ENCODE measurements around the gene CXCR6.

DNA sequence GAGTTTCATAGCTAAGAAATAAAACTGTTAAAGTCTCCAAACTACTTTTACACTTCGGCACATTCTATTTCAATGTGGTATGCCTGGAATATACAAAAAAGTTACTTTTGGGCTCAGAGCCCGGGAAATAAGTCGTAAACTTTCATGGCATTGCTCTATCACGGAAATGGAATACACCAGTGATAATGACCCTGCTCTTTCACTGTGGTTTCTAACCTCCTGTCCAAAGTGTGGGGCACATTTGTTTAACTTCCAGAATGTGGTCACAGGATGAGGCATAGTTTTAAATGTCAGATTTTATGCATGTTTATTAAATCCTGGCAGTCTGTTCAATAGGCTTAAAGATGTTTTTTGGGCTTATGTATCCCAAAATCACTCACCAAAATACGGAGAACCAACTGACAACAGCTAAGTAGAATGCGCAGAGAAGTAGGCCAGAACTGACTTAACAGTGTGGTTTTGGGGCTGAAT, 5.1 kb downstream of the CXCR6 start:
- TF ChIP-seq, protein P1, sequence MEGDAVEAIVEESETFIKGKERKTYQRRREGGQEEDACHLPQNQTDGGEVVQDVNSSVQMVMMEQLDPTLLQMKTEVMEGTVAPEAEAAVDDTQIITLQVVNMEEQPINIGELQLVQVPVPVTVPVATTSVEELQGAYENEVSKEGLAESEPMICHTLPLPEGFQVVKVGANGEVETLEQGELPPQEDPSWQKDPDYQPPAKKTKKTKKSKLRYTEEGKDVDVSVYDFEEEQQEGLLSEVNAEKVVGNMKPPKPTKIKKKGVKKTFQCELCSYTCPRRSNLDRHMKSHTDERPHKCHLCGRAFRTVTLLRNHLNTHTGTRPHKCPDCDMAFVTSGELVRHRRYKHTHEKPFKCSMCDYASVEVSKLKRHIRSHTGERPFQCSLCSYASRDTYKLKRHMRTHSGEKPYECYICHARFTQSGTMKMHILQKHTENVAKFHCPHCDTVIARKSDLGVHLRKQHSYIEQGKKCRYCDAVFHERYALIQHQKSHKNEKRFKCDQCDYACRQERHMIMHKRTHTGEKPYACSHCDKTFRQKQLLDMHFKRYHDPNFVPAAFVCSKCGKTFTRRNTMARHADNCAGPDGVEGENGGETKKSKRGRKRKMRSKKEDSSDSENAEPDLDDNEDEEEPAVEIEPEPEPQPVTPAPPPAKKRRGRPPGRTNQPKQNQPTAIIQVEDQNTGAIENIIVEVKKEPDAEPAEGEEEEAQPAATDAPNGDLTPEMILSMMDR (conservative IDR thresholded peaks at IDR 0.05; ENCODE audit: low read depth in 2 of 2): no peak
- TF ChIP-seq, protein P2, sequence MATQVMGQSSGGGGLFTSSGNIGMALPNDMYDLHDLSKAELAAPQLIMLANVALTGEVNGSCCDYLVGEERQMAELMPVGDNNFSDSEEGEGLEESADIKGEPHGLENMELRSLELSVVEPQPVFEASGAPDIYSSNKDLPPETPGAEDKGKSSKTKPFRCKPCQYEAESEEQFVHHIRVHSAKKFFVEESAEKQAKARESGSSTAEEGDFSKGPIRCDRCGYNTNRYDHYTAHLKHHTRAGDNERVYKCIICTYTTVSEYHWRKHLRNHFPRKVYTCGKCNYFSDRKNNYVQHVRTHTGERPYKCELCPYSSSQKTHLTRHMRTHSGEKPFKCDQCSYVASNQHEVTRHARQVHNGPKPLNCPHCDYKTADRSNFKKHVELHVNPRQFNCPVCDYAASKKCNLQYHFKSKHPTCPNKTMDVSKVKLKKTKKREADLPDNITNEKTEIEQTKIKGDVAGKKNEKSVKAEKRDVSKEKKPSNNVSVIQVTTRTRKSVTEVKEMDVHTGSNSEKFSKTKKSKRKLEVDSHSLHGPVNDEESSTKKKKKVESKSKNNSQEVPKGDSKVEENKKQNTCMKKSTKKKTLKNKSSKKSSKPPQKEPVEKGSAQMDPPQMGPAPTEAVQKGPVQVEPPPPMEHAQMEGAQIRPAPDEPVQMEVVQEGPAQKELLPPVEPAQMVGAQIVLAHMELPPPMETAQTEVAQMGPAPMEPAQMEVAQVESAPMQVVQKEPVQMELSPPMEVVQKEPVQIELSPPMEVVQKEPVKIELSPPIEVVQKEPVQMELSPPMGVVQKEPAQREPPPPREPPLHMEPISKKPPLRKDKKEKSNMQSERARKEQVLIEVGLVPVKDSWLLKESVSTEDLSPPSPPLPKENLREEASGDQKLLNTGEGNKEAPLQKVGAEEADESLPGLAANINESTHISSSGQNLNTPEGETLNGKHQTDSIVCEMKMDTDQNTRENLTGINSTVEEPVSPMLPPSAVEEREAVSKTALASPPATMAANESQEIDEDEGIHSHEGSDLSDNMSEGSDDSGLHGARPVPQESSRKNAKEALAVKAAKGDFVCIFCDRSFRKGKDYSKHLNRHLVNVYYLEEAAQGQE (IDR thresholded peaks at IDR 0.05; ENCODE audit: unreplicated experiment): no peak
- TF ChIP-seq EZH2 (IDR thresholded peaks at IDR 0.05; ENCODE audit: low read depth, unreplicated experiment): no peak

All from GM23338 (cell line).